ENCODE measurements around the gene TMPRSS6. TPM values are rescaled to one million over a fixed set of nuclear protein-coding genes. Genes with fewer than 3 reads are reported as not detected.
A peak's percentile ranks its signal among the peaks of the same experiment; 100 is the strongest.

TMPRSS6 gene
- total and polyA plus RNA-seq, 3 donors from 2014 or later = 1.5 to 4.0 (median 3.4) TPM

DNA sequence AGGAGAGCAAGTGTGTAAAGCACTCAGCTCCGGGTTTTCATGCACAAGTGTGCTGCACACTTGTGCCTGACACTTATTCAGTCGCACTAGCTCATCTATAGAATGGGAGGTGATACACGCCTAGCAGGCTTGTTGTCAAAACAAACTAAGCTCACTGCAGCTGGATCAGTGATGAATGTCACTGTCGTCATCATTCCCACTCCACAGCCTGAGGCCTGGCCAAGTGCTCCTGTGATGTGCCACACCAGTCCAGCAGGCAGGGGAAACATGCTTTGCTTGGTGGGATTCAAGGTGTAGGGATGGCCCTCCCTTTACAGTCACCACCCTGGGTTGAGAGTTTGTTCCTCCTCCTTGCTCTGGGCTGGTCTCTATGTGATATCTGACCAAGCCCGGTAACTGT, 83.2 kb downstream of the TMPRSS6 start:
- no peaks in the 10 kb centered on the region for H3K27me3 ChIP-seq
- no peak for DNase-seq
- TF ChIP-seq, protein P1, sequence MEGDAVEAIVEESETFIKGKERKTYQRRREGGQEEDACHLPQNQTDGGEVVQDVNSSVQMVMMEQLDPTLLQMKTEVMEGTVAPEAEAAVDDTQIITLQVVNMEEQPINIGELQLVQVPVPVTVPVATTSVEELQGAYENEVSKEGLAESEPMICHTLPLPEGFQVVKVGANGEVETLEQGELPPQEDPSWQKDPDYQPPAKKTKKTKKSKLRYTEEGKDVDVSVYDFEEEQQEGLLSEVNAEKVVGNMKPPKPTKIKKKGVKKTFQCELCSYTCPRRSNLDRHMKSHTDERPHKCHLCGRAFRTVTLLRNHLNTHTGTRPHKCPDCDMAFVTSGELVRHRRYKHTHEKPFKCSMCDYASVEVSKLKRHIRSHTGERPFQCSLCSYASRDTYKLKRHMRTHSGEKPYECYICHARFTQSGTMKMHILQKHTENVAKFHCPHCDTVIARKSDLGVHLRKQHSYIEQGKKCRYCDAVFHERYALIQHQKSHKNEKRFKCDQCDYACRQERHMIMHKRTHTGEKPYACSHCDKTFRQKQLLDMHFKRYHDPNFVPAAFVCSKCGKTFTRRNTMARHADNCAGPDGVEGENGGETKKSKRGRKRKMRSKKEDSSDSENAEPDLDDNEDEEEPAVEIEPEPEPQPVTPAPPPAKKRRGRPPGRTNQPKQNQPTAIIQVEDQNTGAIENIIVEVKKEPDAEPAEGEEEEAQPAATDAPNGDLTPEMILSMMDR (IDR thresholded peaks at IDR 0.05) = no peak
- no peak for TF ChIP-seq POLR2A (IDR thresholded peaks at IDR 0.05)
- no peaks in the 10 kb centered on the region for H3K36me3 ChIP-seq (ENCODE audit: low read depth, missing control alignments)
- WGBS, 2 donors = 83 to 95% methylated on average over 5 of the region's 5 CpGs
- intact Hi-C loops (cut with DNase I; ENCODE audit: low total_unique reads) = no loop called here
- H3K4me1 ChIP-seq = peaks cover 6% of the 10 kb centered on the region
- no peak overlapping the region for H3K27ac ChIP-seq
- H3K9me3 ChIP-seq = no peaks in the 10 kb centered on the region
- H3K4me3 ChIP-seq = no peak overlapping the region

DNA sequence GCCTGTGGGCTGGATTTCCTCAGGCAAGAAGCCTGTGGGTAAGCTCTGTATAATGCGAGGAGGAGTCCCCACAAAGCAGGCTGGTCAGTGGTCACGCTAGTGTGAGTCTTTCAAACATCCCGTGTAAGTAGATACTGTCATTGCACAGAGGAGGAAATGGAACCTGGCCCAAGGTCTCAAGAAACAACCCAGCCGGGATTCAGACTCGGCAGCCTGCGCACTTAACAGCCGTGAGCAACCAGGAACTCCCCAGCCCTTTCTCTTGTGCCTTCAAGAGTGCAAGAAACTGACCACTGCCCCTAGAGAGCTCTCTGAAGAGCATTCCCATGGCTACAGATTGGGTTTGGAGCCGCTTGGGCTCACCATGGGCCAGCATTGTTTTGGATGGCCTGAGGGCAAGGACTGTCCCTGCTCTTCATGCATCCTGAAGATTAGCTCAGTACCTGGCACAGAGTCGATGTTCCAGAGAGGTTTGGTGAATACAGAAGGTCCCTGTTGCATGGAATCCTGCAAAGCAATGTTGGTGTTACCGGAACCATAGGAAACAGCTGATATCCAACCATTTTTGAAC, 83.9 kb downstream of the TMPRSS6 start:
- Histone ChIP-seq H3K4me3 (no peak overlapping the region), H3K27ac (no peak overlapping the region), H3K4me1 (peaks cover 7% of the 10 kb centered on the region), H3K9me3 (no peaks in the 10 kb centered on the region), H3K27me3 (no peaks in the 10 kb centered on the region), H3K36me3 (ENCODE audit: low read depth, missing control alignments) (no peaks in the 10 kb centered on the region)
- DNase-seq = no peak
- no peak for TF ChIP-seq POLR2A (IDR thresholded peaks at IDR 0.05)
- TF ChIP-seq, protein P1 (IDR thresholded peaks at IDR 0.05) = no peak
- intact Hi-C loops (cut with DNase I; ENCODE audit: low total_unique reads) = no loop called here
- WGBS, 2 donors = 61 to 67% methylated on average over 9 to 10 of the region's 10 CpGs

DNA sequence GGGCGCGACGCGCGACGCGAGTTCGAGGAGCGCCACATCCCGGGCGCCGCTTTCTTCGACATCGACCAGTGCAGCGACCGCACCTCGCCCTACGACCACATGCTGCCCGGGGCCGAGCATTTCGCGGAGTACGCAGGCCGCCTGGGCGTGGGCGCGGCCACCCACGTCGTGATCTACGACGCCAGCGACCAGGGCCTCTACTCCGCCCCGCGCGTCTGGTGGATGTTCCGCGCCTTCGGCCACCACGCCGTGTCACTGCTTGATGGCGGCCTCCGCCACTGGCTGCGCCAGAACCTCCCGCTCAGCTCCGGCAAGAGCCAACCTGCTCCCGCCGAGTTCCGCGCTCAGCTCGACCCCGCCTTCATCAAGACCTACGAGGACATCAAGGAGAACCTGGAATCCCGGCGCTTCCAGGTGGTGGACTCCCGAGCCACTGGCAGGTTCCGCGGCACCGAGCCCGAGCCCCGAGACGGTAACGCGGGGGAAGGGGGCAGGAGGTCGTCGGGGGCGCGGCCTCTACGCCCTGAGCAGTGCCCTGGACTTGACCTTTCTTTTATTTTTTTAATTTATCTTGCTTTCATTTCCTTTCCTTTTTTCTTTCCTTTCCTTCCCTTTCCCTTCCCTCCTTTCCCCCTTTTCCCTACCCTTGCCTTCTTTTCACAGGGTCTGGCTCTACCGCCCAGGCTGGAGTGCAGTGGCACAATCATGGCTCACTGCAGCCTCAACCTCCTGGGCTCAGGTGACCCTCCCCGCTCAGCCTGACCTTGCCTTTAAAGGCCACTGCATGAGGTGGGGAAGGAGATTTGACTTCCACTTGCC, 85.0 kb downstream of the TMPRSS6 start:
- Histone ChIP-seq H3K27ac (no peak overlapping the region), H3K36me3 (ENCODE audit: low read depth, missing control alignments) (no peaks in the 10 kb centered on the region), H3K27me3 (no peaks in the 10 kb centered on the region), H3K4me1 (peaks cover 11% of the 10 kb centered on the region), H3K4me3 (peak overlapping the region in 1 of 2 donors; percentile 24), H3K9me3 (no peaks in the 10 kb centered on the region)
- DNase-seq = no peak
- TF ChIP-seq, protein P1 (IDR thresholded peaks at IDR 0.05) = no peak
- TF ChIP-seq POLR2A (IDR thresholded peaks at IDR 0.05) = no peak
- WGBS, 2 donors = 71 to 80% methylated on average over 59 to 71 of the region's 71 CpGs
- intact Hi-C loops (cut with DNase I; ENCODE audit: low total_unique reads) = no loop called here

DNA sequence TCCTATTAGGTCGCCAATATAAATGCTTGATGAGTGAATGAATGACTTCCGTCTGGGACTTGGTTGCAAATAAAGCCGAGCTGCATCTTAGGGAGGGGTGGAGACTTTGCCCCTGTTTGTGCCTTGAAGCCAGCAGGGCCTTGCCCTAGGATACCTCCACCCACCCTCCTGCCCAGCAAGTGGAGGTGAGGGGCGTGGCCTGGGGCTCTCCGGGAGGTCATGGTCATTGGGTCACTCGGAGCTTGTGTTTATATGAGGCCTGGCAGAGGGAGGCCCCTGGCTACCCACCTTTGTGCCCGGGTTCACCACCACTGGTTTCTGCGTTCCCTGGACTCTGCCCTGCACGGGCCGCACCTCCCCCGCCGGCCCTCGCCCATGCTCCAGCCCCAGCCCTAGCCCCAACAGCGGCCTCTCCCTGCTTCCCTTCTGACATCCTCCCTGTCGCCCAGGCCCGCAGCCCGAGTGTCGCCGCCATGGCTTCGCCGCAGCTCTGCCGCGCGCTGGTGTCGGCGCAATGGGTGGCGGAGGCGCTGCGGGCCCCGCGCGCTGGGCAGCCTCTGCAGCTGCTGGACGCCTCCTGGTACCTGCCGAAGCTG, 85.7 kb downstream of the TMPRSS6 start:
- Histone ChIP-seq H3K9me3 (no peaks in the 10 kb centered on the region), H3K27me3 (no peaks in the 10 kb centered on the region), H3K27ac (no peak overlapping the region), H3K4me1 (peaks cover 11% of the 10 kb centered on the region), H3K36me3 (ENCODE audit: low read depth, missing control alignments) (no peaks in the 10 kb centered on the region), H3K4me3 (peak overlapping the region in 1 of 2 donors; percentile 24)
- intact Hi-C loops (cut with DNase I; ENCODE audit: low total_unique reads) = no loop called here
- DNase-seq = no peak
- 79 to 84% methylated on average over 28 to 34 of the region's 34 CpGs for WGBS, 2 donors
- TF ChIP-seq POLR2A (IDR thresholded peaks at IDR 0.05) = no peak
- TF ChIP-seq, protein P1 (IDR thresholded peaks at IDR 0.05) = no peak

Data from testis (tissue), 3 donors.